ENCODE measurements around the gene KANK2.

The KANK2 gene

GRCh38 chr19:11200015-11200574 is 2.8 kb upstream of the KANK2 start:
- Mint-ChIP-seq H3K4me3 (no peak overlapping the region), H3K36me3 (ENCODE audit: insufficient read depth) (peaks cover 2% of the 10 kb centered on the region), H3K27ac (ENCODE audit: low read depth) (no peak overlapping the region), H3K9me3 (no peaks in the 10 kb centered on the region), H3K27me3 (peaks cover 42% of the 10 kb centered on the region), H3K4me1 (peaks cover 26% of the 10 kb centered on the region)
- no peak for ATAC-seq (replicated peaks; ENCODE audit: extremely low read depth, poor library complexity, severe bottlenecking)
- no peak for DNase-seq (ENCODE audit: low spot score in 2 of 2)

- Mint-ChIP-seq H3K4me1 (peaks cover 21% of the 10 kb centered on the region), H3K27ac (ENCODE audit: low read depth) (no peak overlapping the region), H3K9me3 (no peaks in the 10 kb centered on the region), H3K27me3 (peaks cover 37% of the 10 kb centered on the region), H3K4me3 (no peak overlapping the region), H3K36me3 (ENCODE audit: insufficient read depth) (peaks cover 2% of the 10 kb centered on the region)
- ATAC-seq (replicated peaks; ENCODE audit: extremely low read depth, poor library complexity, severe bottlenecking) (no peak), DNase-seq (ENCODE audit: low spot score in 2 of 2) (no peak)
Observed at GRCh38 chr19:11199517-11199916, 2.2 kb upstream of the KANK2 start.

GRCh38 chr19:11198769-11199424 is 1.6 kb upstream of the KANK2 start:
- H3K27ac Mint-ChIP-seq (ENCODE audit: low read depth), result no peak overlapping the region
- DNase-seq (ENCODE audit: low spot score in 2 of 2), result no peak
- no peaks in the 10 kb centered on the region for H3K9me3 Mint-ChIP-seq
- ATAC-seq (replicated peaks; ENCODE audit: extremely low read depth, poor library complexity, severe bottlenecking), result no peak
- peaks cover 16% of the 10 kb centered on the region for H3K4me1 Mint-ChIP-seq
- H3K4me3 Mint-ChIP-seq, result peak overlapping the region; percentile 65
- peaks cover 2% of the 10 kb centered on the region for H3K36me3 Mint-ChIP-seq (ENCODE audit: insufficient read depth)
- H3K27me3 Mint-ChIP-seq, result peaks cover 31% of the 10 kb centered on the region

- Mint-ChIP-seq H3K27me3 (peaks cover 25% of the 10 kb centered on the region), H3K9me3 (no peaks in the 10 kb centered on the region), H3K27ac (ENCODE audit: low read depth) (no peak overlapping the region), H3K4me1 (peaks cover 16% of the 10 kb centered on the region), H3K4me3 (peak overlapping the region; percentile 65), H3K36me3 (ENCODE audit: insufficient read depth) (peaks cover 2% of the 10 kb centered on the region)
- DNase-seq (ENCODE audit: low spot score in 2 of 2) (no peak), ATAC-seq (replicated peaks; ENCODE audit: extremely low read depth, poor library complexity, severe bottlenecking) (no peak)
Observed at GRCh38 chr19:11198175-11198534, 810 bp upstream of the KANK2 start.

GRCh38 chr19:11196406-11197287 is 698 bp downstream of the KANK2 start:
- Mint-ChIP-seq H3K4me3 (peak overlapping the region; percentile 69), H3K9me3 (no peaks in the 10 kb centered on the region), H3K27ac (ENCODE audit: low read depth) (no peak overlapping the region), H3K27me3 (peaks cover 19% of the 10 kb centered on the region), H3K4me1 (peaks cover 16% of the 10 kb centered on the region), H3K36me3 (ENCODE audit: insufficient read depth) (no peaks in the 10 kb centered on the region)
- DNase-seq (ENCODE audit: low spot score in 2 of 2) (no peak), ATAC-seq (replicated peaks; ENCODE audit: extremely low read depth, poor library complexity, severe bottlenecking) (no peak)

GRCh38 chr19:11195681-11196080 is 1.7 kb downstream of the KANK2 start:
- H3K4me3 Mint-ChIP-seq, result no peak overlapping the region
- ATAC-seq (replicated peaks; ENCODE audit: extremely low read depth, poor library complexity, severe bottlenecking) (no peak), DNase-seq (ENCODE audit: low spot score in 2 of 2) (no peak)
- H3K27ac Mint-ChIP-seq (ENCODE audit: low read depth), result no peak overlapping the region
- no peaks in the 10 kb centered on the region for H3K36me3 Mint-ChIP-seq (ENCODE audit: insufficient read depth)
- H3K9me3 Mint-ChIP-seq, result no peaks in the 10 kb centered on the region
- peaks cover 16% of the 10 kb centered on the region for H3K4me1 Mint-ChIP-seq
- peaks cover 19% of the 10 kb centered on the region for H3K27me3 Mint-ChIP-seq

GRCh38 chr19:11194656-11195558 is 2.4 kb downstream of the KANK2 start:
- no peaks in the 10 kb centered on the region for H3K36me3 Mint-ChIP-seq (ENCODE audit: insufficient read depth)
- peaks cover 19% of the 10 kb centered on the region for H3K27me3 Mint-ChIP-seq
- no peak for ATAC-seq (replicated peaks; ENCODE audit: extremely low read depth, poor library complexity, severe bottlenecking)
- no peak overlapping the region for H3K27ac Mint-ChIP-seq (ENCODE audit: low read depth)
- H3K9me3 Mint-ChIP-seq, result no peaks in the 10 kb centered on the region
- H3K4me1 Mint-ChIP-seq, result peaks cover 16% of the 10 kb centered on the region
- no peak overlapping the region for H3K4me3 Mint-ChIP-seq
- no peak for DNase-seq (ENCODE audit: low spot score in 2 of 2)

GRCh38 chr19:11194173-11194572 is 3.2 kb downstream of the KANK2 start:
- no peak for ATAC-seq (replicated peaks; ENCODE audit: extremely low read depth, poor library complexity, severe bottlenecking)

GRCh38 chr19:11192957-11193939 is 4.1 kb downstream of the KANK2 start:
- DNase-seq (ENCODE audit: low spot score in 2 of 2) (no peak), ATAC-seq (replicated peaks; ENCODE audit: extremely low read depth, poor library complexity, severe bottlenecking) (no peak)
- peaks cover 19% of the 10 kb centered on the region for H3K27me3 Mint-ChIP-seq
- H3K9me3 Mint-ChIP-seq, result no peaks in the 10 kb centered on the region
- no peak overlapping the region for H3K27ac Mint-ChIP-seq (ENCODE audit: low read depth)
- no peak overlapping the region for H3K4me3 Mint-ChIP-seq
- peaks cover 16% of the 10 kb centered on the region for H3K4me1 Mint-ChIP-seq
- no peaks in the 10 kb centered on the region for H3K36me3 Mint-ChIP-seq (ENCODE audit: insufficient read depth)

More at GRCh38 chr19:11194173-11194572, 3.2 kb downstream of the KANK2 start:
- Mint-ChIP-seq H3K36me3 (ENCODE audit: insufficient read depth) (no peaks in the 10 kb centered on the region), H3K27ac (ENCODE audit: low read depth) (no peak overlapping the region), H3K4me1 (peaks cover 16% of the 10 kb centered on the region), H3K9me3 (no peaks in the 10 kb centered on the region), H3K27me3 (peaks cover 19% of the 10 kb centered on the region), H3K4me3 (no peak overlapping the region)
- no peak for DNase-seq (ENCODE audit: low spot score in 2 of 2)

- Mint-ChIP-seq H3K4me1 (peaks cover 13% of the 10 kb centered on the region), H3K27ac (ENCODE audit: low read depth) (no peak overlapping the region), H3K4me3 (no peak overlapping the region), H3K36me3 (ENCODE audit: insufficient read depth) (no peaks in the 10 kb centered on the region), H3K9me3 (no peaks in the 10 kb centered on the region), H3K27me3 (peaks cover 19% of the 10 kb centered on the region)
- no peak for DNase-seq (ENCODE audit: low spot score in 2 of 2)
- no peak for ATAC-seq (replicated peaks; ENCODE audit: extremely low read depth, poor library complexity, severe bottlenecking)
Observed at GRCh38 chr19:11191934-11192333, 5.4 kb downstream of the KANK2 start.

GRCh38 chr19:11191273-11191755 is 6.0 kb downstream of the KANK2 start:
- no peaks in the 10 kb centered on the region for H3K9me3 Mint-ChIP-seq
- H3K27me3 Mint-ChIP-seq, result peaks cover 13% of the 10 kb centered on the region
- DNase-seq (ENCODE audit: low spot score in 2 of 2) (no peak), ATAC-seq (replicated peaks; ENCODE audit: extremely low read depth, poor library complexity, severe bottlenecking) (no peak)
- peaks cover 7% of the 10 kb centered on the region for H3K4me1 Mint-ChIP-seq
- H3K27ac Mint-ChIP-seq (ENCODE audit: low read depth), result no peak overlapping the region
- H3K36me3 Mint-ChIP-seq (ENCODE audit: insufficient read depth), result no peaks in the 10 kb centered on the region
- H3K4me3 Mint-ChIP-seq, result no peak overlapping the region

Measured in central memory CD8-positive, alpha-beta T cell (primary cell).